Keratinocyte (primary cell): ENCODE data around the gene RANBP3L. TPM values are rescaled to one million over a fixed set of nuclear protein-coding genes. Genes with fewer than 3 reads are reported as not detected.

Experiments used
- DNase-seq: peaks from one replicate; pipeline ENCODE4 v3.0.0-alpha.2; 2011; ENCODE audit warnings: low read depth, missing footprints, low spot score
- FAIRE-seq: peaks from 2 replicates; lab custom pipeline; 2011; peaks lifted over from hg19 to GRCh38; lab: Jason Lieb, UNC
- H2AFZ ChIP-seq: 2 replicates; pipeline ENCODE4 v1.6.0; 2012; ENCODE audit warnings: low read length, control low read depth, inconsistent platforms; ENCODE audit not compliant: control insufficient read depth
- H3K27ac ChIP-seq: 2 replicates; pipeline ENCODE4 v1.5.1; 2011; ENCODE audit warnings: low read length; ENCODE audit not compliant: control insufficient read depth, insufficient read depth
- H3K27me3 ChIP-seq: 3 replicates; pipeline ENCODE4 v1.6.0; 2011; ENCODE audit warnings: low read length; ENCODE audit not compliant: control insufficient read depth, insufficient read depth; ENCODE audit errors: extremely low read depth
- H3K36me3 ChIP-seq, 2 experiments: 2 replicates in 1 of 2; 3 replicates in 1 of 2; pipeline ENCODE4 v1.5.1; 2011; ENCODE audit warnings: low read length in 2 of 2, mild to moderate bottlenecking in 1 of 2; ENCODE audit not compliant: control insufficient read depth in 2 of 2, insufficient read depth in 2 of 2; ENCODE audit errors: extremely low read depth in 1 of 2
- H3K4me1 ChIP-seq: 3 replicates; pipeline ENCODE4 v1.5.1; 2011; ENCODE audit warnings: low read length; ENCODE audit not compliant: control insufficient read depth, insufficient read depth; ENCODE audit errors: extremely low read depth
- H3K4me2 ChIP-seq: 3 replicates; pipeline ENCODE4 v1.6.0; 2011; ENCODE audit warnings: low read depth, low read length; ENCODE audit not compliant: control insufficient read depth, insufficient read depth; ENCODE audit errors: extremely low read depth
- H3K4me3 ChIP-seq, 3 experiments: fragments of 200-600 bp in 1 of 3; sonication (generic) in 1 of 3; 2 replicates in 2 of 3; 3 replicates in 1 of 3; pipeline ENCODE4 v1.5.1; 2011 to 2016; ENCODE audit warnings: low read length in 3 of 3, mild to moderate bottlenecking in 3 of 3, control low read depth in 2 of 3, inconsistent platforms in 1 of 3, low read depth in 1 of 3, mixed read lengths in 1 of 3, mixed run types in 1 of 3, moderate library complexity in 1 of 3; ENCODE audit not compliant: control insufficient read depth in 2 of 3, insufficient read depth in 2 of 3; ENCODE audit errors: extremely low read depth in 1 of 3
- H3K79me2 ChIP-seq: 2 replicates; pipeline ENCODE4 v1.6.0; 2012; ENCODE audit warnings: low read length; ENCODE audit not compliant: control insufficient read depth, insufficient read depth
- H3K9ac ChIP-seq: 3 replicates; pipeline ENCODE4 v1.6.0; 2011; ENCODE audit warnings: low read length; ENCODE audit not compliant: control insufficient read depth, insufficient read depth; ENCODE audit errors: extremely low read depth
- H3K9me1 ChIP-seq: 3 replicates; pipeline ENCODE4 v1.6.0; 2011; ENCODE audit warnings: low read length; ENCODE audit not compliant: control insufficient read depth, insufficient read depth; ENCODE audit errors: extremely low read depth
- H3K9me3 ChIP-seq: 2 replicates; pipeline ENCODE4 v1.5.1; 2012; ENCODE audit warnings: low read depth, low read length; ENCODE audit not compliant: control insufficient read depth
- H4K20me1 ChIP-seq: 3 replicates; pipeline ENCODE4 v1.6.0; 2011; ENCODE audit warnings: low read length; ENCODE audit not compliant: control insufficient read depth, insufficient read depth; ENCODE audit errors: extremely low read depth
- EZH2 ChIP-seq: IDR thresholded peaks from one replicate; pipeline ENCODE4 v1.6.1; 2012; ENCODE audit warnings: inconsistent platforms, mild to moderate bottlenecking, low read length, moderate library complexity
- dilution Hi-C: fragments of 300-500 bp; cut with MboI; formaldehyde crosslinking; loops from one replicate; pipeline ENCODE4 v1.7.0; 2020; ENCODE audit warnings: low sequenced_read_pairs; ENCODE audit not compliant: extremely low pct_ligation_motif_present
- polyA plus RNA-seq, 5 experiments: library from polyadenylated mRNA; depleted of rRNA in 3 of 5; stranded (reverse) in 3 of 5; stranded (forward) in 1 of 5; unstranded in 1 of 5; fragments of >200 nt; gene quantifications; 1 replicate in 1 of 5; 2 replicates in 3 of 5; 3 replicates in 1 of 5; pipeline versions ENCODE4 v1.2.1 to v1.2.3, GENCODE V29; 2011 to 2012; ENCODE audit warnings: missing spikeins in 2 of 5, low read depth in 1 of 5, low replicate concordance in 1 of 5
- TF ChIP-seq, protein P1 (sequence below), 3 experiments: IDR thresholded peaks in 1 of 3; conservative IDR thresholded peaks in 1 of 3; optimal IDR thresholded peaks in 1 of 3; 2 replicates in 2 of 3; 3 replicates in 1 of 3; pipeline versions ENCODE3 to v1.5.1; 2011; ENCODE audit warnings: low read length in 3 of 3, mild to moderate bottlenecking in 3 of 3, moderate library complexity in 2 of 3, control low read depth in 1 of 3, inconsistent platforms in 1 of 3; ENCODE audit not compliant: insufficient read depth in 2 of 3; ENCODE audit errors: extremely low read depth in 1 of 3

RANBP3L gene
- polyA plus RNA-seq, 1 donor (not counting 4 experiments of a cell fraction or from before 2014, with no cell fraction given) = not detected

DNA sequence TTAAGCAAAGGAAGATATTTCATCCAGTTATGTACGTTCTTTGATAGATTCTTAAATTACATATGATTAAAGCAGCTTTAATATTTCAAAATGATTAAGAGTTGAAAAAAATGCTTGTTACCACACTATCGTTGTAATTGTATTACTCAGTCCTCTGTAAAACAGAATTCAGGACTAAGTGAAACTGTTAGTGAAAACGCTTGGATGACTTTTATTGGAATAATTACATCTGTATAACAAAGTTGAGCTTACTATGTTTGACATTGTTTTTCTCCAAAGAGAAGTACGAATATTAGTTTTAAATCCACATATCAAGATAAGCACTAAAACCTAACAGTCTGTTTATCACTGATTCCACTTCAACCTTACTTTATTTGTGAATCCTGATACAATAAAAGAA, 51.3 kb downstream of the RANBP3L start:
- H3K79me2 ChIP-seq = no peaks in the 10 kb centered on the region
- no peaks in the 10 kb centered on the region for H3K4me1 ChIP-seq
- no peak overlapping the region for H3K9ac ChIP-seq
- H3K9me3 ChIP-seq = no peaks in the 10 kb centered on the region
- H3K36me3 ChIP-seq = no peaks in the 10 kb centered on the region
- H3K27me3 ChIP-seq = no peaks in the 10 kb centered on the region
- DNase-seq = no peak
- FAIRE-seq = no peak
- H3K4me3 ChIP-seq = no peak overlapping the region
- TF ChIP-seq, protein P1, sequence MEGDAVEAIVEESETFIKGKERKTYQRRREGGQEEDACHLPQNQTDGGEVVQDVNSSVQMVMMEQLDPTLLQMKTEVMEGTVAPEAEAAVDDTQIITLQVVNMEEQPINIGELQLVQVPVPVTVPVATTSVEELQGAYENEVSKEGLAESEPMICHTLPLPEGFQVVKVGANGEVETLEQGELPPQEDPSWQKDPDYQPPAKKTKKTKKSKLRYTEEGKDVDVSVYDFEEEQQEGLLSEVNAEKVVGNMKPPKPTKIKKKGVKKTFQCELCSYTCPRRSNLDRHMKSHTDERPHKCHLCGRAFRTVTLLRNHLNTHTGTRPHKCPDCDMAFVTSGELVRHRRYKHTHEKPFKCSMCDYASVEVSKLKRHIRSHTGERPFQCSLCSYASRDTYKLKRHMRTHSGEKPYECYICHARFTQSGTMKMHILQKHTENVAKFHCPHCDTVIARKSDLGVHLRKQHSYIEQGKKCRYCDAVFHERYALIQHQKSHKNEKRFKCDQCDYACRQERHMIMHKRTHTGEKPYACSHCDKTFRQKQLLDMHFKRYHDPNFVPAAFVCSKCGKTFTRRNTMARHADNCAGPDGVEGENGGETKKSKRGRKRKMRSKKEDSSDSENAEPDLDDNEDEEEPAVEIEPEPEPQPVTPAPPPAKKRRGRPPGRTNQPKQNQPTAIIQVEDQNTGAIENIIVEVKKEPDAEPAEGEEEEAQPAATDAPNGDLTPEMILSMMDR (optimal IDR thresholded peaks at IDR 0.05 in 1 of 3, IDR thresholded peaks at IDR 0.05 in 1 of 3, conservative IDR thresholded peaks at IDR 0.05 in 1 of 3; ENCODE audit: extremely low read depth in 1 of 3, insufficient read depth in 2 of 3, low read length in 3 of 3) = no peak
- no peak for TF ChIP-seq EZH2
- no peaks in the 10 kb centered on the region for H3K9me1 ChIP-seq
- H3K27ac ChIP-seq = no peak overlapping the region
- dilution Hi-C loops = no loop called here
- H4K20me1 ChIP-seq = no peaks in the 10 kb centered on the region
- no peak overlapping the region for H3K4me2 ChIP-seq
- H2AFZ ChIP-seq = no peak overlapping the region

DNA sequence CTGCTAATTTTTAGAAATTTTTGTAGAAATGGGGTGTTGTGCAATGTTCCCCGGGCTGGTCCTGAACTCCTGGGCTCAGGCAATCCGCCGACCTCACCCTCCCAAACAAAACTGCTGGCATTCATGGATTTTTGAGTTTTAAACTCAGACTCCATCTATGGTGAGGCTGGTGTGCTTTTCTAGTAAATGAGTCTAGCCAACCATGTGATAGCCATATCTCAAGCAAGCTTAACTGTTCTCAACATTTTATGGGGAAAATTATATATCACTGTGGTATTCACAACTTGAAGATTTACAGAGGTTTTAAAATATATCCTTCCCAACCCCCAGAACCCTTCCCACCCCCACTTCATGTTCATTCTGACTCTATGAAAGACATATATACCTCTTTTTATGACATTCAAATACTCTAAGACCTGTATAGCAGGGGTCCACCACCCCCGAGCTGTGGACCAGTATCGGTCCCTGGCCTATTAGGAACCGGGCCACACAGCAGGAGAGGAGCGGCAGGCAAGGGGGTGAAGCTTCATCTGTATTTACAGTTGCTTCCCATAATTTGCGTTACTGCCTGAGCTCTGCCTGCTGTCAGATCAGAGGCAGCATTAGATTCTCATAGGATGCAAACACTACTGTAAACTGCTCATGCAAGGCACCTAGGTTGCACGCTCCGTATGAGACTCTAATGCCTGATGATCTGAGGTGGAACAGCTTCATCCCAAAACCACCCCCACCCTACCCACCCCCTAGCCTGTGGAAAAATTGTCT, 55.5 kb downstream of the RANBP3L start:
- Histone ChIP-seq H3K4me1 (no peaks in the 10 kb centered on the region), H3K9me3 (no peaks in the 10 kb centered on the region), H2AFZ (no peak overlapping the region), H3K4me2 (no peak overlapping the region), H4K20me1 (no peaks in the 10 kb centered on the region), H3K9ac (no peak overlapping the region), H3K36me3 (no peaks in the 10 kb centered on the region), H3K27me3 (peaks cover 3% of the 10 kb centered on the region), H3K27ac (no peak overlapping the region), H3K9me1 (no peaks in the 10 kb centered on the region), H3K4me3 (no peak overlapping the region), H3K79me2 (no peaks in the 10 kb centered on the region)
- no peak for FAIRE-seq
- DNase-seq = no peak
- dilution Hi-C loops = no loop called here
- TF ChIP-seq, protein P1 (optimal IDR thresholded peaks at IDR 0.05 in 1 of 3, IDR thresholded peaks at IDR 0.05 in 1 of 3, conservative IDR thresholded peaks at IDR 0.05 in 1 of 3; ENCODE audit: extremely low read depth in 1 of 3, insufficient read depth in 2 of 3, low read length in 3 of 3) = no peak
- no peak for TF ChIP-seq EZH2
